Heart right ventricle (tissue), 16 donors: ENCODE data around the gene CALHM3. TPM values are rescaled to one million over a fixed set of nuclear protein-coding genes. Genes with fewer than 3 reads are reported as not detected.

ENCODE experiments used
- ATAC-seq, 8 donors: fragments of 200-7000 bp; cut with Tn5 transposase; one replicate each; pipeline ENCODE4 v1.9.1; 2020; ENCODE audit warnings: mild to moderate bottlenecking in 8 of 8, moderate library complexity in 8 of 8, moderate number of reproducible peaks in 1 of 8
- DNase-seq, 2 donors: peaks; one replicate each; pipeline ENCODE4 v3.0.0-alpha.2; 2020
- H3K27ac ChIP-seq, 10 donors: fragments of 200-600 bp; sonication (generic) in 2 of 10; one replicate each; pipeline versions ENCODE4 v1.5.0 to v1.8.0; 2020 to 2022; ENCODE audit warnings: mild to moderate bottlenecking in 3 of 10
- H3K27me3 ChIP-seq, 7 donors: fragments of 200-600 bp; one replicate each; pipeline ENCODE4 v1.8.0; 2021 to 2022; ENCODE audit warnings: mild to moderate bottlenecking in 2 of 7
- H3K36me3 ChIP-seq, 9 donors: fragments of 200-600 bp; sonication (generic) in 1 of 9; one replicate each; pipeline versions ENCODE4 v1.5.0 to v1.8.0; 2020 to 2022; ENCODE audit warnings: mild to moderate bottlenecking in 2 of 9
- H3K4me1 ChIP-seq, 9 donors: fragments of 200-600 bp; sonication (generic) in 1 of 9; one replicate each; pipeline versions ENCODE4 v1.5.0 to v1.8.0; 2020 to 2022; ENCODE audit warnings: mild to moderate bottlenecking in 4 of 9
- H3K4me3 ChIP-seq, 10 donors: fragments of 200-600 bp; sonication (generic) in 2 of 10; one replicate each; pipeline versions ENCODE4 v1.5.0 to v1.8.0; 2020 to 2022; ENCODE audit warnings: mild to moderate bottlenecking in 7 of 10, moderate library complexity in 2 of 10
- H3K9me3 ChIP-seq, 11 donors: fragments of 200-600 bp in 10 of 11; sonication (generic) in 2 of 11; one replicate each; pipeline versions ENCODE4 v1.5.0 to v1.8.0; 2013 to 2022; ENCODE audit warnings: mild to moderate bottlenecking in 2 of 11, control low read depth in 1 of 11, moderate library complexity in 1 of 11
- CTCF ChIP-seq, 9 donors: fragments of 200-600 bp; sonication (generic) in 2 of 9; IDR thresholded peaks; one replicate each; pipeline versions ENCODE4 v1.5.0 to v1.8.0; 2021 to 2022; ENCODE audit warnings: antibody characterized with exemption in 9 of 9, mild to moderate bottlenecking in 5 of 9, moderate library complexity in 1 of 9
- WGBS, 2 donors: extraction: QIAGEN DNeasy Blood & Tissue Kit; methylation state at CpG; one replicate each; pipeline ENCODE4 v1.1.7; 2013; ENCODE audit warnings: inconsistent platforms in 1 of 2; 5-methylcytosine and 5-hydroxymethylcytosine counted together
- intact Hi-C, 10 donors: fragments of 100-400 bp; cut with DNase I; formaldehyde crosslinking; loops; one replicate each; pipeline versions ENCODE4 v1.11.1 to v1.14.2; 2022
- polyA plus RNA-seq, 2 donors: library from polyadenylated mRNA; stranded (reverse); fragments of 200-250 nt; gene quantifications; one replicate each; pipeline ENCODE4 v1.2.3, GENCODE V29; 2013
- total RNA-seq, 10 donors: library from RNA; stranded (reverse); fragmentation: NEBNext Ultra II Directional in 3 of 10; extraction: Animal tissue kit (Norgen Biotek cat#: 25700) in 3 of 10; gene quantifications; one replicate each; pipeline versions ENCODE4 v1.2.1 to v1.2.4, GENCODE V29; 2021 to 2023
- donor health status: Arrhythmogenic right ventricular cardiomyopathy.
- donor health status: ischemic (EF 13 %, LVEDD 7.1; RV severe dilation, severe dysfunction).
- donor health status: healthy with polysubstance abuse.
- donor health status: DM: no; HTN: yes; CAD: no.
- donor health status: DM: no; HTN: no; CAD: no.
- donor health status: ischemic (EF 25% LVEDD 6.9; RV normal size, moderate dysfunction).
- donor health status: ischemic (EF 25% LVEDD 5.7; RV mildly dilated, moderate dysfunction).
- donor health status: healthy.
- donor health status: DM: yes; HTN: yes; CAD: no.
- donor health status: Ischemic cardiomyopathy.
- donor health status: ischemic (EF 35%, LVEDD 5.7; RV mildly dilated, moderate dysfunction).
- donor health status: nonischemic (EF 11% LVEDD 7.7; RV severe dilation, severe dysfunction).
- donor health status: DM: yes; HTN: yes; CAD: no.
- donor health status: PGD.
- donor health status: ischemic (EF 29% LVEDD 5.4; RV normal size, mild dysfunction).
- donor health status: nonischemic (EF 23%, LVEDD 6.1; RV moderate dilation, normal function).

The CALHM3 gene
- total and polyA plus RNA-seq, 12 donors = not detected

DNA sequence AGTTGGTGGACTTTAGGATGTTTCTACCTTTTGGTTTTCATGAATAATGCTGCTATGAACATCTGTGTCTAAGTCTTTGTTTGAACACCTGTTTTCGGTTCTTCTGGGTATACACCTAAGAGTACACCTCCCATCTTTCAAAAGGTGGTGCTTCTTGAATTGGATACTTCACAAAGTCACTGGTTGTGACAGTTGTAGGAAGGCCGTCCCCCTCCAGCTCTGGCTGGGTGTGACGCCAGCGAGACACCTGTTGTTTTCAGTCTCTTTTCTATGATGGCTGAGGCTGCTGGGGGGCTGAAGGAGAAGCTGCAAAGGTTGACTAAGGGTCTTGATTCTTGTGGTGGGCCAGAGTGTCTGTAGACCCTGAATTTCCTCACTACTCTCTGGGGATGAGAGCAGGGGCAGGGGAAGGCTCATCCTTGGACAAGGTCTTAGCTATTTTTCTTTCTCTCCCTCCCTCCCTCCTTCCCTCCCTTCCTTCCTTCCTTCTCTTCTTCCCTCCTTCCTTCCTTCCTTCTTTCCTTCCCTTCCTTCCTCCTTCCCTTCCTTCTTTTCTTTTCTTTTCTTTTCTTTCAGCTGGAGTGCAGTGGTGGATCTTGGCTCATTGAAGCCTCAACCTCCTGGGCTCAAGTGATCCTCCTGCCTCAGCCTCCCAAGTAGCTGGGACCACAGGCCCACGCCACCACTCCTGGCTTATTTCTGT, 20.0 kb upstream of the CALHM3 start:
- Histone ChIP-seq H3K27me3 (peaks cover 0 to 63% (median 32%) of the 10 kb centered on the region in 7 donors), H3K9me3 (no peaks in the 10 kb centered on the region), H3K4me1 (peaks cover 3 to 11% (median 7%) of the 10 kb centered on the region in 9 donors), H3K4me3 (no peak overlapping the region), H3K36me3 (no peaks in the 10 kb centered on the region), H3K27ac (no peak overlapping the region)
- TF ChIP-seq CTCF (IDR thresholded peaks at IDR 0.05) = no peak
- ATAC-seq (no peak), DNase-seq (no peak)
- intact Hi-C loops = no loop called here
- WGBS, 2 donors = 88% methylated on average over 5 of the region's 5 CpGs

- no peak for DNase-seq
- Histone ChIP-seq H3K9me3 (no peaks in the 10 kb centered on the region), H3K4me3 (no peak overlapping the region), H3K27ac (no peak overlapping the region), H3K27me3 (peaks cover 0 to 80% (median 32%) of the 10 kb centered on the region in 7 donors), H3K4me1 (peaks cover 3 to 20% (median 16%) of the 10 kb centered on the region in 9 donors), H3K36me3 (no peaks in the 10 kb centered on the region)
- WGBS, 2 donors = 78 to 84% methylated on average over 8 of the region's 8 CpGs
- intact Hi-C loops = no loop called here
- no peak for TF ChIP-seq CTCF (IDR thresholded peaks at IDR 0.05)
- no peak for ATAC-seq
These were observed 18.3 kb upstream of the CALHM3 start for GRCh38 chr10:103497161-103497915.

GRCh38 chr10:103495321-103495720, 16.3 kb upstream of the CALHM3 start:
- no peak overlapping the region for H3K27ac ChIP-seq
- no peak for DNase-seq
- WGBS, 2 donors = 84 to 88% methylated on average over 3 of the region's 3 CpGs
- no peak for TF ChIP-seq CTCF (IDR thresholded peaks at IDR 0.05)
- no peaks in the 10 kb centered on the region for H3K9me3 ChIP-seq
- H3K36me3 ChIP-seq = no peaks in the 10 kb centered on the region
- H3K27me3 ChIP-seq = peaks cover 0 to 74% (median 26%) of the 10 kb centered on the region in 7 donors
- peaks cover 3 to 27% (median 19%) of the 10 kb centered on the region in 9 donors for H3K4me1 ChIP-seq
- intact Hi-C loops = no loop called here
- no peak for ATAC-seq
- no peak overlapping the region for H3K4me3 ChIP-seq

DNA sequence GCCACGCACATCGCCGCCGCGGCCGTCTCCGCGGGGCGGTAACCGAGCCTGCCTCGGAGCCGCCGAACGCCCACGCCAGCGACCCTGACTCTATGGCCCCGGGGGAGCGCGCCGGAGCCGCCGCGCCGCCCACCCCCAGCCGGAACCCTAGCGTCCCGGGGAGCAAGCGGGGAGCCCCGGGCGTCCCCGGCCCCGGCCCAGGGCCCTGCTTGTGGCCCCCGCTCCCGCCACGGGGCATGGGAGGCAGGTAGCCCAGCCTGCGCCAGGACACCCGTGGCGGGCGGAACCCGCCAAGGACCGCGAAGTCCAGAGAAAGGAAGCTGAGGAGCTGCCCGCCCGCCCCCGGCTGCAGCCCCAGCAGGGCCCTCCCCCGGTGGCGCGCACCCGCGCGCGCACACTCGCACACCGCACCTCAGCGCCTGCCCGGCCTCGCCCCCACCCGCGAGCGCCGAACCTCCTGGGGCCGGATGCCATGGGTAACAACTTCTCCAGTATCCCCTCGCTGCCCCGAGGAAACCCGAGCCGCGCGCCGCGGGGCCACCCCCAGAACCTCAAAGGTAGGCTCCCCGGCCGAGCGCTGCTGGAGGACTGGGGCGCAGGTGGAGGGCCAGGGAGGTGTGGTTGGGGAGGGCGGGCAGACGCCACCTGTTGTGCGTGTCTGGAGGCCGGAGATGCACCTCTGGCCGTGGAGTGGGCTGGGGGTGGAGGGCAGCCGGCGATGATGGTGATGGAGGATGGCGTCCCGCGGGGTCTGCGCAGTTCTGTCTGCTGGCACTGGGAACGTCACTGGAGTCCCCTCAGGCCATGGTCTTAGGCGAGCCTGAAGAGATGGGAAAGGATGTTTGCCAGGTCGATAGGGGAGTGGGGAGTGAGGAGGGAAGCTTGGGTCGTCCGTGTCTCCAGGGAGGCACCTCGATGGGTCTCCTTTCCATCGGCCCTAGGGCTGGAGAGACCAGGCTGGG, 15.2 kb upstream of the CALHM3 start:
- no peak for TF ChIP-seq CTCF (IDR thresholded peaks at IDR 0.05)
- WGBS, 2 donors = 2% methylated on average over 65 to 91 of the region's 92 CpGs
- H3K27me3 ChIP-seq = peaks cover 0 to 67% (median 26%) of the 10 kb centered on the region in 7 donors

More for the DNA sequence above, 15.2 kb upstream of the CALHM3 start:
- Histone ChIP-seq H3K9me3 (no peaks in the 10 kb centered on the region), H3K4me3 (peak overlapping the region; percentile 55 to 71 (median 60)), H3K36me3 (no peaks in the 10 kb centered on the region), H3K4me1 (peaks cover 3 to 27% (median 19%) of the 10 kb centered on the region in 9 donors), H3K27ac (no peak overlapping the region)
- DNase-seq = no peak
- intact Hi-C loops = no loop called here
- ATAC-seq = peak in 3 of 8 donors; percentile 32 to 40 (median 38)
